Adrenal gland (tissue), 12 donors: Measurements from ENCODE around the gene TMEM134. TPM values are rescaled to one million over a fixed set of nuclear protein-coding genes. Genes with fewer than 3 reads are reported as not detected.

ENCODE experiments used
- DNase-seq, 7 donors: peaks; one replicate each; pipeline ENCODE4 v3.0.0-alpha.2; 2019 to 2020
- H3K27ac ChIP-seq, 5 donors: fragments of 200-600 bp; sonication (generic) in 4 of 5; 1 replicate in 3 of 5; 2 replicates in 2 of 5; pipeline versions ENCODE4 v1.5.1 to v1.8.0; 2016 to 2020; ENCODE audit warnings: mild to moderate bottlenecking in 1 of 5
- H3K27me3 ChIP-seq: fragments of 200-600 bp; 2 replicates; pipeline ENCODE4 v1.8.0; 2021
- H3K36me3 ChIP-seq, 2 donors: fragments of 200-600 bp; replicated peaks in 1 of 2; 1 replicate in 1 of 2; 2 replicates in 1 of 2; pipeline versions ENCODE4 v1.5.1 to v1.8.0; 2018 to 2022
- H3K4me1 ChIP-seq, 2 donors: fragments of 200-600 bp; replicated peaks in 1 of 2; 1 replicate in 1 of 2; 2 replicates in 1 of 2; pipeline versions ENCODE4 v1.5.1 to v1.8.0; 2018 to 2021
- H3K4me3 ChIP-seq, 4 donors: fragments of 200-600 bp; sonication (generic) in 3 of 4; one replicate each; pipeline ENCODE4 v1.5.1; 2016 to 2018
- H3K9me3 ChIP-seq, 3 donors: fragments of 200-600 bp; sonication (generic) in 1 of 3; replicated peaks in 1 of 3; 1 replicate in 2 of 3; 2 replicates in 1 of 3; pipeline versions ENCODE4 v1.5.1 to v1.8.0; 2016 to 2021
- POLR2A ChIP-seq, 2 donors: fragments of 450-650 bp; IDR thresholded peaks; one replicate each; pipeline ENCODE4 v1.6.1; 2017; ENCODE audit warnings: antibody characterized with exemption in 2 of 2, mild to moderate bottlenecking in 2 of 2, moderate library complexity in 1 of 2
- WGBS, 4 donors: extraction: QIAGEN DNeasy Blood & Tissue Kit in 2 of 4; methylation state at CpG; one replicate each; pipeline versions ENCODE4 v1.1.5 to v1.1.7; 2013 to 2017; 5-methylcytosine and 5-hydroxymethylcytosine counted together
- intact Hi-C, 2 donors: fragments of 100-400 bp; cut with DNase I; formaldehyde crosslinking; loops; one replicate each; pipeline versions ENCODE4 v1.14.1 to v1.15.0; 2022 to 2023
- polyA plus RNA-seq, 3 donors: library from polyadenylated mRNA; stranded (reverse); fragments of 200-250 nt in 2 of 3; fragments of 350-450 nt in 1 of 3; fragmentation: Illumina TruSeq in 1 of 3; extraction: RNeasy Lipid Tissue Mini Kit (QIAGEN cat#74804) in 1 of 3; gene quantifications; one replicate each; pipeline ENCODE4 v1.2.3, GENCODE V29; 2013 to 2014
- total RNA-seq, 9 donors: library from RNA; depleted of rRNA in 4 of 9; stranded (reverse); fragments of >200 nt in 4 of 9; fragments of 120-200 nt in 1 of 9; fragmentation: NEBNext Ultra II Directional in 1 of 9; extraction: Animal tissue kit (Norgen Biotek cat#: 25700) in 1 of 9; gene quantifications; one replicate each; pipeline versions ENCODE4 v1.1.0 to v1.2.4, GENCODE V29; 2013 to 2023
- TF ChIP-seq, protein P1 (sequence below), 6 experiments: fragments of 450-650 bp in 4 of 6; fragments of 200-600 bp in 2 of 6; sonication (generic) in 1 of 6; IDR thresholded peaks; 1 replicate in 5 of 6; 2 replicates in 1 of 6; pipeline versions ENCODE4 v1.5.1 to v1.8.0; 2016 to 2021; ENCODE audit warnings: antibody characterized with exemption in 6 of 6, mild to moderate bottlenecking in 2 of 6, moderate library complexity in 1 of 6
- donor health status: healthy with polysubstance abuse.
- donor health status: Bipolar disorder and iron deficiency.
- donor health status: DM: yes; HTN: yes; CAD: no.
- donor health status: DM: no; HTN: no; CAD: no.
- donor health status: DM: no; HTN: no; CAD: no.
- donor health status: DM: yes; HTN: yes; CAD: no.

The TMEM134 gene
- total and polyA plus RNA-seq, 12 donors = 15.5 to 257 (median 98.0) TPM

DNA sequence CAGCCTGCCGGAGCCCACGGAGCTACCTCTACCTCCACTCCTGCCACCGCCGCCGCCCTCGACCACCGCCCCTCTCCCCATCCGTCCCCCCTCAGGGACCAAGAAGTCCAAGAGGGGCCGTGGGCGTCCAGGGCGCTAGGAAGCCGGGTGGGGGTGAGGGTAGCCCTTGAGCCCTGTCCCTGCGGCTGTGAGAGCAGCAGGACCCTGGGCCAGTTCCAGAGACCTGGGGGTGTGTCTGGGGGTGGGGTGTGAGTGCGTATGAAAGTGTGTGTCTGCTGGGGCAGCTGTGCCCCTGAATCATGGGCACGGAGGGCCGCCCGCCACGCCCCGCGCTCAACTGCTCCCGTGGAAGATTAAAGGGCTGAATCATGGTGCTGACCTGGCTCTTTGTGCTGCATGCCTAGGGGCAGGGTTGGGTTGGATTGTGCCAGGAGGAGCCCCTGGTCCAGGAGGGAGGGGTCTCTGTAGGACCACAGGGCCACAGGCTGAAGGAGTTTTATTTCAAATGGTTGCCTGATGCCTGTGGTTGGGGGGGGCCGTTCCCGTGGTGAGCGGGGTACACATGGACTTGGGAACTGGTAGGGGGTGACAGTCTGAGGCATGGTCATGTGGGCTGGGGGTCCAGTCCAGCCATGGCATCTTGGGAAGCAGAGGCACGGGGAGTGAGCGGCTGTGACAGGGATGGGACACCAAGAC lies 33.9 kb downstream of the TMEM134 start:
- Histone ChIP-seq H3K27ac (peak overlapping the region in 2 of 5 donors; percentile 71 to 76), H3K4me1 (peaks cover 0 to 13% of the 10 kb centered on the region in 2 donors), H3K36me3 (peaks cover 0 to 63% of the 10 kb centered on the region in 2 donors), H3K4me3 (no peak overlapping the region), H3K9me3 (no peaks in the 10 kb centered on the region), H3K27me3 (no peaks in the 10 kb centered on the region)
- intact Hi-C loops = no loop called here
- no peak for DNase-seq
- TF ChIP-seq, protein P1, sequence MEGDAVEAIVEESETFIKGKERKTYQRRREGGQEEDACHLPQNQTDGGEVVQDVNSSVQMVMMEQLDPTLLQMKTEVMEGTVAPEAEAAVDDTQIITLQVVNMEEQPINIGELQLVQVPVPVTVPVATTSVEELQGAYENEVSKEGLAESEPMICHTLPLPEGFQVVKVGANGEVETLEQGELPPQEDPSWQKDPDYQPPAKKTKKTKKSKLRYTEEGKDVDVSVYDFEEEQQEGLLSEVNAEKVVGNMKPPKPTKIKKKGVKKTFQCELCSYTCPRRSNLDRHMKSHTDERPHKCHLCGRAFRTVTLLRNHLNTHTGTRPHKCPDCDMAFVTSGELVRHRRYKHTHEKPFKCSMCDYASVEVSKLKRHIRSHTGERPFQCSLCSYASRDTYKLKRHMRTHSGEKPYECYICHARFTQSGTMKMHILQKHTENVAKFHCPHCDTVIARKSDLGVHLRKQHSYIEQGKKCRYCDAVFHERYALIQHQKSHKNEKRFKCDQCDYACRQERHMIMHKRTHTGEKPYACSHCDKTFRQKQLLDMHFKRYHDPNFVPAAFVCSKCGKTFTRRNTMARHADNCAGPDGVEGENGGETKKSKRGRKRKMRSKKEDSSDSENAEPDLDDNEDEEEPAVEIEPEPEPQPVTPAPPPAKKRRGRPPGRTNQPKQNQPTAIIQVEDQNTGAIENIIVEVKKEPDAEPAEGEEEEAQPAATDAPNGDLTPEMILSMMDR (IDR thresholded peaks at IDR 0.05) = no peak
- no peak for TF ChIP-seq POLR2A (IDR thresholded peaks at IDR 0.05)
- WGBS, 4 donors = 83 to 88% (median 85%) methylated on average over 9 to 26 of the region's 26 CpGs

DNA sequence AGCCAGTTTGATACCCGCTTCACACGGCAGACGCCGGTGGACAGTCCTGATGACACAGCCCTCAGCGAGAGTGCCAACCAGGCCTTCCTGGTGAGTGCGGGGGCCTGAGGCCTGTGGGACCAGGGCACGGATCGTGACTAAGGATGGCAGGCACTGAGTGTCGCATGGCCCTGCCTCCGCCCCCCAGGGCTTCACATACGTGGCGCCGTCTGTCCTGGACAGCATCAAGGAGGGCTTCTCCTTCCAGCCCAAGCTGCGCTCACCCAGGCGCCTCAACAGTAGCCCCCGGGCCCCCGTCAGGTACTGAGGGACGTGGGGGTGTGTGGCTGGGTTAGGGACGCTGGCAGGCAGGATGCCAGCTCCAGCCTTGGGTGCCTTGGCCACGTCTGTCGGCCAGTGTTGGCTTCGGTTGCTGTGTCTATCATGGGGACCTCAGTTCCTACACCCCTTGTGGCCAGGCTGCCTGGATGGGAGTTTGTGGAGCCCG lies 34.6 kb downstream of the TMEM134 start:
- intact Hi-C loops = no loop called here
- TF ChIP-seq, protein P1 (IDR thresholded peaks at IDR 0.05) = no peak
- TF ChIP-seq POLR2A (IDR thresholded peaks at IDR 0.05) = no peak
- Histone ChIP-seq H3K36me3 (peaks cover 0 to 56% of the 10 kb centered on the region in 2 donors), H3K27me3 (no peaks in the 10 kb centered on the region), H3K4me1 (peaks cover 3 to 12% of the 10 kb centered on the region in 2 donors), H3K9me3 (no peaks in the 10 kb centered on the region), H3K4me3 (no peak overlapping the region), H3K27ac (no peak overlapping the region)
- DNase-seq = no peak
- WGBS, 4 donors = 65 to 85% (median 81%) methylated on average over 4 to 23 of the region's 23 CpGs; no CpG with 5 or more reads in 1 of the 4 donors

DNA sequence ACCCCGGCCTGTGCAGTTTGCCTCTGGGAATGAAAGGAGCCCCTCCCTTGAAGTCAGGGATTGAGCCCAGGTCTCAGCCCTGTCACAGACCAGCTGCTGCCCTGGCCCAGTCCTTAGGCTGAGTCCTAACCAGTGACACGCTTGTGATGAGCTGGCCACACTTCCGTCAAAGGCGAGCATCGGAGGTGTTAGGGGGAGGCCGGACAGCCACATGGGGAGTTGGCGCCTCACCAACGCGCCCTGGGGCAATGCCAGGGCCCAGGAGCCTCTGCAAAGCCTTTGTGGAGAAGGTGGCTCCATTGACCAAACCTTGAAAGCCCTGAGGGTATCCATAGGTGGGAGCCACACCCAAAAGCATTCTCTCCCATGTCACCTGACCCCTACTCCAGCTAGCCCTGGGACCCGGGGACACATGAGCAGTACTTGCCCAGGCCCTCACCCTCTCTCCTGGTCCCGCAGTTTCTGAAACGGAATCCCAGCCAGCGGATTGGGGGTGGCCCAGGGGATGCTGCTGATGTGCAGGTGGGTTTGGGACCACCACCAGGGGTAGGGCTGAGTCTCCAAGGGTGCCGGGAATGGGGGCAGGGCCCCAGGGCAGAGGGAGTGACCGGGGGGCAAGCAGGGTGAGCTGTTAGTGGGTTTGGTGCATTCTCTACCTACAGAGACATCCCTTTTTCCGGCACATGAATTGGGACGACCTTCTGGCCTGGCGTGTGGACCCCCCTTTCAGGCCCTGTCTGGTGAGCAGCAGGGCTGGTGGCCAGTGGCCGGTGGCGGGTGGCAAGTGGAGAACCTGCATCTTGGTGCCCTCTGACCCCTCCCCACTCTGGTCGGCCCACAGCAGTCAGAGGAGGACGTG lies 35.3 kb downstream of the TMEM134 start:
- peaks cover 9 to 17% of the 10 kb centered on the region in 2 donors for H3K4me1 ChIP-seq
- no peak for DNase-seq
- intact Hi-C loops = no loop called here
- H3K27me3 ChIP-seq = no peaks in the 10 kb centered on the region
- H3K9me3 ChIP-seq = no peaks in the 10 kb centered on the region
- TF ChIP-seq POLR2A (IDR thresholded peaks at IDR 0.05) = no peak
- TF ChIP-seq, protein P1 (IDR thresholded peaks at IDR 0.05) = no peak
- no peak overlapping the region for H3K4me3 ChIP-seq
- 86 to 90% (median 88%) methylated on average over 6 to 22 of the region's 22 CpGs for WGBS, 4 donors
- H3K27ac ChIP-seq = no peak overlapping the region
- H3K36me3 ChIP-seq = peaks cover 0 to 55% of the 10 kb centered on the region in 2 donors

DNA sequence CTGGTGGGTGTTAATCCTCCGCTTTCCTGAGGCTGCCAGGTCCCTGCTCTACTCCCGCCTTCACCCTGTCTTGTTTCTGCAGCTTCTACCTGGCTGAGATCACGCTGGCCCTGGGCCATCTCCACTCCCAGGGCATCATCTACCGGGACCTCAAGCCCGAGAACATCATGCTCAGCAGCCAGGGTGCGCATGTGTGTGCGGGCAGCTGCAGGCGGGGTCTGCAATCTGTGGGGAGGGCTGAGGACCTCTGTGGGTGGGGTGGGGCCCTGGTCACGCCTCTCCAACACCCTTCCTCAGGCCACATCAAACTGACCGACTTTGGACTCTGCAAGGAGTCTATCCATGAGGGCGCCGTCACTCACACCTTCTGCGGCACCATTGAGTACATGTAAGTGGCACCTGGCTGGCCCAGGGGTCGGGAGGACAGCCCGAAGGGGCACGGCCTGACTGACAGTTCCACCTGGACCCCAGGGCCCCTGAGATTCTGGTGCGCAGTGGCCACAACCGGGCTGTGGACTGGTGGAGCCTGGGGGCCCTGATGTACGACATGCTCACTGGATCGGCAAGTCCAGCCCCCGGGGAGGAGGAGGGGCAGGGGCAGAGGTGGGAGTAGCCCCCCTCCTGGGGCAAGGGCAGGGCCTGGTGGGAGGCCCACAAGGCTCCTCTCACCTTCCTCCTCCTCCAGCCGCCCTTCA lies 36.2 kb downstream of the TMEM134 start:
- H3K9me3 ChIP-seq = no peaks in the 10 kb centered on the region
- WGBS, 4 donors = 85 to 95% (median 88%) methylated on average over 16 to 22 of the region's 22 CpGs
- no peaks in the 10 kb centered on the region for H3K27me3 ChIP-seq
- intact Hi-C loops = no loop called here
- H3K4me3 ChIP-seq = no peak overlapping the region
- peaks cover 9 to 17% of the 10 kb centered on the region in 2 donors for H3K4me1 ChIP-seq
- peaks cover 0 to 49% of the 10 kb centered on the region in 2 donors for H3K36me3 ChIP-seq
- DNase-seq = no peak
- H3K27ac ChIP-seq = no peak overlapping the region
- TF ChIP-seq, protein P1 (IDR thresholded peaks at IDR 0.05) = no peak
- no peak for TF ChIP-seq POLR2A (IDR thresholded peaks at IDR 0.05)
